ENCODE data around the gene AASDHPPT. TPM values are rescaled to one million over a fixed set of nuclear protein-coding genes. Genes with fewer than 3 reads are reported as not detected.

AASDHPPT gene
- total and polyA plus RNA-seq, 9 of the 15 experiments (the other 6 are each of a cell fraction or from before 2014, with no cell fraction given): 48.7 to 115 (median 69.0) TPM

- TF ChIP-seq ZBTB33 (CRISPR knock-in tag; IDR thresholded peaks at IDR 0.05) (peak; percentile 10; the same call in 1 of the 2 replicates), SIN3A (IDR thresholded peaks at IDR 0.05; ENCODE audit: borderline replicate concordance in 2 of 2, control insufficient read depth in 1 of 2, low read depth in 2 of 2, low read length in 2 of 2) (peak; percentile 38 to 53; a peak in 1 of 4 replicates), NR1H2 (CRISPR knock-in tag; IDR thresholded peaks at IDR 0.05) (no peak), ID3 (CRISPR knock-in tag; IDR thresholded peaks at IDR 0.05) (no peak), ID3 (tag; IDR thresholded peaks at IDR 0.05) (0 out of 2 replicates have a peak, but pooled peaks have one; percentile 27), PYGO2 (tag; IDR thresholded peaks at IDR 0.05) (no peak), FOXM1 (IDR thresholded peaks at IDR 0.05; ENCODE audit: low read depth) (no peak), FOXM1 (CRISPR knock-in tag; IDR thresholded peaks at IDR 0.05; ENCODE audit: low read depth) (no peak), PHF20 (IDR thresholded peaks at IDR 0.05; ENCODE audit: partially characterized antibody) (peak; percentile 24), ZNF133 (CRISPR knock-in tag; IDR thresholded peaks at IDR 0.05) (no peak), BCOR (IDR thresholded peaks at IDR 0.05) (0 out of 2 replicates have a peak, but pooled peaks have one; percentile 33), DIDO1 (tag; IDR thresholded peaks at IDR 0.05; ENCODE audit: low read depth) (no peak), NKRF (IDR thresholded peaks at IDR 0.05; ENCODE audit: borderline replicate concordance) (peak; percentile 42; the same call in 1 of the 2 replicates), PKNOX1 (IDR thresholded peaks at IDR 0.05) (peak; percentile 99), ZEB2 (IDR thresholded peaks at IDR 0.05) (peak; percentile 53; the same call in 1 of the 2 replicates), TCF15 (CRISPR knock-in tag; IDR thresholded peaks at IDR 0.05) (no peak), ZBTB43 (CRISPR knock-in tag; IDR thresholded peaks at IDR 0.05) (no peak), RNF2 (IDR thresholded peaks at IDR 0.05) (no peak), FOXK2 (conservative IDR thresholded peaks at IDR 0.05 in 1 of 2, IDR thresholded peaks at IDR 0.05 in 1 of 2; ENCODE audit: low read depth in 2 of 2) (peak; percentile 68 to 76; a peak in 1 of 4 replicates), ELF4 (CRISPR knock-in tag; IDR thresholded peaks at IDR 0.05) (no peak), ZNF24 (IDR thresholded peaks at IDR 0.05) (0 out of 2 replicates have a peak, but pooled peaks have one; percentile 31), ZNF830 (CRISPR knock-in tag; IDR thresholded peaks at IDR 0.05) (no peak)
Measured at GRCh38 chr11:106076919-106077608, 398 bp upstream of the AASDHPPT start, which contains the start of gene KBTBD3 (continued).

Data from K562 (cell line).